GM06990 (cell line): Measurements from ENCODE around the gene MORC4.

Experiments
- DNase-seq: peaks from one replicate; pipeline ENCODE4 v3.0.0-alpha.2; 2011; ENCODE audit not compliant: insufficient read length; ENCODE audit errors: extremely low read depth
- H3K27me3 ChIP-seq: replicated peaks from 2 replicates; pipeline ENCODE4 v1.6.0; 2011; ENCODE audit warnings: low read length; ENCODE audit not compliant: control insufficient read depth, insufficient read depth
- H3K36me3 ChIP-seq: 2 replicates; pipeline ENCODE4 v1.5.1; 2011; ENCODE audit warnings: low read length; ENCODE audit not compliant: control insufficient read depth, insufficient read depth
- H3K4me3 ChIP-seq: replicated peaks from 2 replicates; pipeline ENCODE4 v1.5.1; 2011; ENCODE audit warnings: low read depth, mild to moderate bottlenecking, control low read depth, low read length
- TF ChIP-seq, protein P1 (sequence below): IDR thresholded peaks from 2 replicates; pipeline ENCODE4 v1.5.1; 2011; ENCODE audit warnings: low read length, control low read depth, mild to moderate bottlenecking, inconsistent platforms; ENCODE audit not compliant: insufficient read depth, poor library complexity, severe bottlenecking

Gene MORC4

DNA sequence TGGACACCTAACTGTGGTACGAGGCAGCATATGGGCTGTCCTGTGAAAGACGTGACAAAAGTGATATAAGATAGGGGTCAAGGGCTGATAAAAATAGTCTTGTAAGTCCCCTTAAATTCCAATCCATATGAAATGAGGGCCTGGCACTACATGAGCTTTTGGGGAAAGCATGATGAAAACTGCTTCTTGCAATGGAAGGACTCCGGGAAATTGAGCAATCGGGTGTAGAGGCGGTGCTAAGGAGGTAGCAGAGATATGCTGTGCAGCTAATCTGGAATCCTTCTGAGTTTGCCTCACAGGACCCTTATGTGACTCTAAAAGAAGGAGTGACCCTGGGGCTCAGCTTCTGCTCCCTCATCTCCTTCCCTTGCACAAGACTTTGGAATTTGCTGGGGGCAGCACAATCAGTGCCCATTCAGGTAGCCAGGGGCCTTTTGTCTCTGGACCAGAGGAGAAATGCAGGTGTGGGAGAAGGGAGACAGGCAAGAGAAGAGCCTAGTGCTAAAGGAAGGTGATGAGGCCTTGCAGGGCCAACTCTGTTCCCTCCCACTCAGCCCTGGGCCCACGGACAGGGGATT is 67.0 kb downstream of the MORC4 start:
- no peak overlapping the region for H3K4me3 ChIP-seq
- no peak for DNase-seq
- H3K36me3 ChIP-seq: no peaks in the 10 kb centered on the region
- peaks cover 1% of the 10 kb centered on the region; the same call in 1 of the 2 replicates for H3K27me3 ChIP-seq
- TF ChIP-seq, protein P1, sequence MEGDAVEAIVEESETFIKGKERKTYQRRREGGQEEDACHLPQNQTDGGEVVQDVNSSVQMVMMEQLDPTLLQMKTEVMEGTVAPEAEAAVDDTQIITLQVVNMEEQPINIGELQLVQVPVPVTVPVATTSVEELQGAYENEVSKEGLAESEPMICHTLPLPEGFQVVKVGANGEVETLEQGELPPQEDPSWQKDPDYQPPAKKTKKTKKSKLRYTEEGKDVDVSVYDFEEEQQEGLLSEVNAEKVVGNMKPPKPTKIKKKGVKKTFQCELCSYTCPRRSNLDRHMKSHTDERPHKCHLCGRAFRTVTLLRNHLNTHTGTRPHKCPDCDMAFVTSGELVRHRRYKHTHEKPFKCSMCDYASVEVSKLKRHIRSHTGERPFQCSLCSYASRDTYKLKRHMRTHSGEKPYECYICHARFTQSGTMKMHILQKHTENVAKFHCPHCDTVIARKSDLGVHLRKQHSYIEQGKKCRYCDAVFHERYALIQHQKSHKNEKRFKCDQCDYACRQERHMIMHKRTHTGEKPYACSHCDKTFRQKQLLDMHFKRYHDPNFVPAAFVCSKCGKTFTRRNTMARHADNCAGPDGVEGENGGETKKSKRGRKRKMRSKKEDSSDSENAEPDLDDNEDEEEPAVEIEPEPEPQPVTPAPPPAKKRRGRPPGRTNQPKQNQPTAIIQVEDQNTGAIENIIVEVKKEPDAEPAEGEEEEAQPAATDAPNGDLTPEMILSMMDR: no peak

DNA sequence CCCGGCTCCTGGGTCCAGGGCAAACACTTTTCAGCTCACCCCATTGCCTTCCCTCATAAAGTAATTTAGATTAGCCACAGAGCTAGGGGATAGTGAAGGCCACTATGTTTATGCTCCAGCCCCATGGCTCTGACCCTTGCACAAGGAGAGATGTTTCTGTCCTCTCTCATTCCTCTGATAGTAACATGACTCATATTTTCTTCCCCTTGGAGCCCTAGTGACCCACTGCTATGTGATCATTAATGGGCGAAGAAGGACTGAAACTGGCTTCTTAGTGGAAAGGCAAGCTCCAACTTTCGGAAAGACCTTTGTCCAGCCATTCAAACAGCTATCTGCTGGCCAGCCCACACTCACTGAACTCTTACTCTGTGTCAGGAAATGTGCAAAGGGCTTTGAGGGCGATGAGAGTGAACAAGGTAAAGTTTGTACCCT is 67.5 kb downstream of the MORC4 start:
- H3K36me3 ChIP-seq: no peaks in the 10 kb centered on the region
- H3K27me3 ChIP-seq: peaks cover 1% of the 10 kb centered on the region; the same call in 1 of the 2 replicates
- no peak overlapping the region for H3K4me3 ChIP-seq
- no peak for DNase-seq
- TF ChIP-seq, protein P1: no peak

DNA sequence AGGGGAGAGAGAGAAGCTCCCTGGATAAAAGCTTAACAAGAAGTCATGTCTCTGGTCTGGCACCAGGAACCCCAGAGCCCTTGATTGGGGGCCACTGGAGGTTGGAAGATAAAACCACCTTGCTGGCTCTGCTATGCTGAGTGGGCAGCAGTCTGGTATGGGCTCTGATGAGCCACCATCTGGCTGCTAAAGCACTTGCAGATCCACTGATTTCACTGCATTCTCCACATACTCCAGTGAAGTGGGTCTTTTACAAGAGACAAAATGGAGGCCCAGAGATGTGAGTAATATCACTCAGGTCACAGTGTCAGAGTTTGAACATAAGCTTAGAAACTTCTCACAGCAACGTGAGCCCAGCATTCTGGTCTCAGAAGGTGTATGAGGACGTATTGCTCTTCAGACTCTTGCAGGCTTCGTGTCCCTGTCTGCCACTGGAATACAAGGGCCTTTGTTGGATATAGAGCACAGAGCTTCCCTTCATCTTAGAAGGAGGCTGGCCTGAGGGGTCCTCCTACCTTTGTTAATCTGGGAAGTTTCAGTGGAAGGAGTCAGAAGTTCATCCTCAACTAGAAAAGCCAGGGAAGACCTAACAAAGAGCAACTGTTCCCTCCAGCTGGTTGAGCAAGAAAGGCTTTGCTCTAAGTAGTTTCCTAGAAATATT is 68.1 kb downstream of the MORC4 start:
- H3K27me3 ChIP-seq: peaks cover 1% of the 10 kb centered on the region; the same call in 1 of the 2 replicates
- TF ChIP-seq, protein P1: no peak
- DNase-seq: no peak
- H3K36me3 ChIP-seq: no peaks in the 10 kb centered on the region
- H3K4me3 ChIP-seq: no peak overlapping the region

DNA sequence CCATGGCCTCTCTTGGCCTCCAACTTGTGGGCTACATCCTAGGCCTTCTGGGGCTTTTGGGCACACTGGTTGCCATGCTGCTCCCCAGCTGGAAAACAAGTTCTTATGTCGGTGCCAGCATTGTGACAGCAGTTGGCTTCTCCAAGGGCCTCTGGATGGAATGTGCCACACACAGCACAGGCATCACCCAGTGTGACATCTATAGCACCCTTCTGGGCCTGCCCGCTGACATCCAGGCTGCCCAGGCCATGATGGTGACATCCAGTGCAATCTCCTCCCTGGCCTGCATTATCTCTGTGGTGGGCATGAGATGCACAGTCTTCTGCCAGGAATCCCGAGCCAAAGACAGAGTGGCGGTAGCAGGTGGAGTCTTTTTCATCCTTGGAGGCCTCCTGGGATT is 71.8 kb downstream of the MORC4 start:
- DNase-seq: no peak
- H3K4me3 ChIP-seq: no peak overlapping the region
- TF ChIP-seq, protein P1: no peak
- H3K27me3 ChIP-seq: peaks cover 1% of the 10 kb centered on the region; the same call in 1 of the 2 replicates
- no peaks in the 10 kb centered on the region for H3K36me3 ChIP-seq

DNA sequence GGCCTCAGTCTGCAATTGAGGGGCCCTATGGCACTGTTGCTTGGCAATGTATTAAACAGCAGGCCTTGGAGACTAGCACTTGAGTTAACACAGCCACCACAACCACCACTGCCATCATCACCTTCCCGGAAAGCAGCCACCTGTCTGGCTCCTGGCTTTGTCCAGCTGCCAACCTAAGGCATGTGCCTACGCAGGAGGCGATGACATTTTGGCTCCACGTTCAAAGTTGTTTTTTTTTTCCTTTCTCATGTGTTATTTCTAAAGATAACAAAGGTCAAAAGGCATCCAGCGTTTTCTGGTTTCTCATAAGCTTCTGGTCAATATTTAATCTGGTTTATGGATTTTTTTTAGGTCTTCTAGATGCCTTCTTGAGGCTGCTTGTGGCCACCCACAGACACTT is 72.3 kb downstream of the MORC4 start:
- no peak overlapping the region for H3K4me3 ChIP-seq
- H3K36me3 ChIP-seq: no peaks in the 10 kb centered on the region
- TF ChIP-seq, protein P1: no peak
- DNase-seq: no peak
- peaks cover 1% of the 10 kb centered on the region; the same call in 1 of the 2 replicates for H3K27me3 ChIP-seq
